Measurements from ENCODE around the gene DGAT2. TPM values are rescaled to one million over a fixed set of nuclear protein-coding genes. Genes with fewer than 3 reads are reported as not detected.

DGAT2 gene
- total and polyA plus RNA-seq, 8 donors, result 0.56 to 15.7 (median 2.2) TPM

GRCh38 chr11:75783416-75784084 lies 15.0 kb downstream of the DGAT2 start:
- Histone ChIP-seq H3K27me3 (no peaks in the 10 kb centered on the region), H3K27ac (no peak overlapping the region), H3K36me3 (no peaks in the 10 kb centered on the region), H3K4me3 (no peak overlapping the region), H3K9me3 (no peaks in the 10 kb centered on the region), H3K4me1 (peaks cover 0 to 3% (median 0%) of the 10 kb centered on the region in 3 donors)
- ATAC-seq (no peak), FAIRE-seq (no peak), DNase-seq (peak in 1 of 6 donors; percentile 11)
- 86 to 87% methylated on average over 4 of the region's 4 CpGs for WGBS, 2 donors
- intact Hi-C loops (cut with DNase I), result no loop called here
- no peak for TF ChIP-seq CTCF (IDR thresholded peaks at IDR 0.05)

GRCh38 chr11:75784085-75784478 lies 15.5 kb downstream of the DGAT2 start:
- intact Hi-C loops (cut with DNase I), result no loop called here
- no peaks in the 10 kb centered on the region for H3K9me3 ChIP-seq
- H3K4me1 ChIP-seq, result peaks cover 0 to 3% (median 0%) of the 10 kb centered on the region in 3 donors
- TF ChIP-seq CTCF (IDR thresholded peaks at IDR 0.05), result no peak
- H3K36me3 ChIP-seq, result no peaks in the 10 kb centered on the region
- H3K4me3 ChIP-seq, result no peak overlapping the region
- ATAC-seq (peak in 1 of 4 donors; percentile 46), DNase-seq (no peak), FAIRE-seq (no peak)
- no peaks in the 10 kb centered on the region for H3K27me3 ChIP-seq
- 61 to 66% methylated on average over 2 of the region's 2 CpGs for WGBS, 2 donors
- H3K27ac ChIP-seq, result no peak overlapping the region

GRCh38 chr11:75784506-75784905 lies 15.9 kb downstream of the DGAT2 start:
- no peak for TF ChIP-seq CTCF (IDR thresholded peaks at IDR 0.05)
- FAIRE-seq, result no peak

GRCh38 chr11:75785187-75785586 lies 16.6 kb downstream of the DGAT2 start:
- ATAC-seq (no peak), FAIRE-seq (no peak), DNase-seq (no peak)
- intact Hi-C loops (cut with DNase I), result no loop called here
- Histone ChIP-seq H3K4me3 (no peak overlapping the region), H3K9me3 (no peaks in the 10 kb centered on the region), H3K36me3 (no peaks in the 10 kb centered on the region), H3K27me3 (no peaks in the 10 kb centered on the region), H3K27ac (no peak overlapping the region), H3K4me1 (peaks cover 0 to 3% (median 0%) of the 10 kb centered on the region in 3 donors)
- WGBS, 2 donors, result 74 to 87% methylated on average over 4 of the region's 4 CpGs
- no peak for TF ChIP-seq CTCF (IDR thresholded peaks at IDR 0.05)

More at GRCh38 chr11:75784506-75784905, 15.9 kb downstream of the DGAT2 start:
- DNase-seq, result peak in 1 of 6 donors; percentile 12
- Histone ChIP-seq H3K9me3 (no peaks in the 10 kb centered on the region), H3K4me1 (peaks cover 0 to 3% (median 0%) of the 10 kb centered on the region in 3 donors), H3K4me3 (no peak overlapping the region), H3K27ac (no peak overlapping the region), H3K27me3 (no peaks in the 10 kb centered on the region), H3K36me3 (no peaks in the 10 kb centered on the region)
- WGBS, 2 donors, result 93 to 100% methylated on average over 1 of the region's 1 CpG
- intact Hi-C loops (cut with DNase I), result no loop called here
- no peak for ATAC-seq

GRCh38 chr11:75786101-75786736 lies 17.6 kb downstream of the DGAT2 start:
- Histone ChIP-seq H3K9me3 (no peaks in the 10 kb centered on the region), H3K36me3 (no peaks in the 10 kb centered on the region), H3K27ac (no peak overlapping the region), H3K27me3 (no peaks in the 10 kb centered on the region), H3K4me1 (peaks cover 0 to 3% (median 0%) of the 10 kb centered on the region in 3 donors), H3K4me3 (no peak overlapping the region)
- FAIRE-seq (no peak), ATAC-seq (peak; percentile 85 to 97 (median 92)), DNase-seq (peak in 5 of 6 donors; percentile 58 to 67 (median 62))
- 27 to 29% methylated on average over 8 of the region's 8 CpGs for WGBS, 2 donors
- intact Hi-C loops (cut with DNase I), result no loop called here
- TF ChIP-seq CTCF (IDR thresholded peaks at IDR 0.05), result no peak
